HG02610 (cell line): ENCODE measurements around the gene NPAS3.

Experiments used
- ATAC-seq: cut with Tn5 transposase; IDR thresholded peaks from one replicate; pipeline ENCODE4 v1.9.1; 2021; ENCODE audit warnings: mild to moderate bottlenecking, moderate library complexity; ENCODE audit not compliant: unreplicated experiment

Gene NPAS3

GRCh38 chr14:33240466-33240865 lies 301.8 kb downstream of the NPAS3 start:
- ATAC-seq = no peak

- no peak for ATAC-seq
These were observed 302.7 kb downstream of the NPAS3 start for GRCh38 chr14:33241331-33241730.

GRCh38 chr14:33249233-33249820 lies 310.6 kb downstream of the NPAS3 start:
- no peak for ATAC-seq

- ATAC-seq = no peak
These were observed 312.3 kb downstream of the NPAS3 start for GRCh38 chr14:33250963-33251362.

GRCh38 chr14:33254342-33254741 lies 315.7 kb downstream of the NPAS3 start:
- ATAC-seq = no peak

- ATAC-seq = no peak
These were observed 316.2 kb downstream of the NPAS3 start for GRCh38 chr14:33254861-33255395.

- no peak for ATAC-seq
These were observed 319.1 kb downstream of the NPAS3 start for GRCh38 chr14:33257796-33258195.

- ATAC-seq = no peak
These were observed 321.1 kb downstream of the NPAS3 start for GRCh38 chr14:33259764-33260163.

- no peak for ATAC-seq
These were observed 332.5 kb downstream of the NPAS3 start for GRCh38 chr14:33271216-33271615.

GRCh38 chr14:33271891-33272290 lies 333.2 kb downstream of the NPAS3 start:
- ATAC-seq = no peak

- no peak for ATAC-seq
These were observed 335.3 kb downstream of the NPAS3 start for GRCh38 chr14:33273978-33274377.

- no peak for ATAC-seq
These were observed 337.2 kb downstream of the NPAS3 start for GRCh38 chr14:33275879-33276278.

- no peak for ATAC-seq
These were observed 341.2 kb downstream of the NPAS3 start for GRCh38 chr14:33279865-33280264.

GRCh38 chr14:33280646-33281045 lies 342.0 kb downstream of the NPAS3 start:
- ATAC-seq = no peak

GRCh38 chr14:33282331-33283230 lies 343.9 kb downstream of the NPAS3 start:
- ATAC-seq = no peak

GRCh38 chr14:33285902-33286700 lies 347.4 kb downstream of the NPAS3 start:
- no peak for ATAC-seq

- ATAC-seq = no peak
These were observed 348.5 kb downstream of the NPAS3 start for GRCh38 chr14:33287189-33287588.

GRCh38 chr14:33290641-33291040 lies 352.0 kb downstream of the NPAS3 start:
- ATAC-seq = no peak

GRCh38 chr14:33291529-33292104 lies 352.9 kb downstream of the NPAS3 start:
- ATAC-seq = no peak

- ATAC-seq = no peak
These were observed 355.7 kb downstream of the NPAS3 start for GRCh38 chr14:33294419-33294818.

GRCh38 chr14:33297565-33297964 lies 358.9 kb downstream of the NPAS3 start:
- no peak for ATAC-seq
